ENCODE results near the gene MEPCE.

DNA sequence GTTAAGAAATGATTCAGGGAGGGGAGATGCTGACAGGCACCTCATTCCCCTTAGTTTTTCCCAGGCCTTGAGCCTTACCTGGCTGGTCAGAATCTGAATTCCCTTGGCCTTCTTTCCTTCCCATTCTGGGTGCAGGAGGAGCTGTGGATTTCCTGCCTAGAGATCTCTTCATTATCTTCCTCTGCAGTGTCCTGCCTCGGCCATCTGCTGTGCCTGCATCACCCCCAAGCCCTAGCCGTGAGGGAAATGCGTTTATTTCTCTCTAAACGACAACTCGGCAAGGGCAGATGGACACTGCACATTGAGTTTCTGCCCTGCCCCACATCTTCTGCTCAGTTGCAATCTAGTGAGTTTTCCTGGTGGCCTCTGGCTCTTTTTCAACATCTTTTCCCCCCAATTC lies 27.8 kb upstream of the MEPCE start:
- TF ChIP-seq, protein P1, sequence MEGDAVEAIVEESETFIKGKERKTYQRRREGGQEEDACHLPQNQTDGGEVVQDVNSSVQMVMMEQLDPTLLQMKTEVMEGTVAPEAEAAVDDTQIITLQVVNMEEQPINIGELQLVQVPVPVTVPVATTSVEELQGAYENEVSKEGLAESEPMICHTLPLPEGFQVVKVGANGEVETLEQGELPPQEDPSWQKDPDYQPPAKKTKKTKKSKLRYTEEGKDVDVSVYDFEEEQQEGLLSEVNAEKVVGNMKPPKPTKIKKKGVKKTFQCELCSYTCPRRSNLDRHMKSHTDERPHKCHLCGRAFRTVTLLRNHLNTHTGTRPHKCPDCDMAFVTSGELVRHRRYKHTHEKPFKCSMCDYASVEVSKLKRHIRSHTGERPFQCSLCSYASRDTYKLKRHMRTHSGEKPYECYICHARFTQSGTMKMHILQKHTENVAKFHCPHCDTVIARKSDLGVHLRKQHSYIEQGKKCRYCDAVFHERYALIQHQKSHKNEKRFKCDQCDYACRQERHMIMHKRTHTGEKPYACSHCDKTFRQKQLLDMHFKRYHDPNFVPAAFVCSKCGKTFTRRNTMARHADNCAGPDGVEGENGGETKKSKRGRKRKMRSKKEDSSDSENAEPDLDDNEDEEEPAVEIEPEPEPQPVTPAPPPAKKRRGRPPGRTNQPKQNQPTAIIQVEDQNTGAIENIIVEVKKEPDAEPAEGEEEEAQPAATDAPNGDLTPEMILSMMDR (IDR thresholded peaks at IDR 0.05) = no peak
- TF ChIP-seq POLR2A (IDR thresholded peaks at IDR 0.05) = no peak
